DOHH2 (cell line): ENCODE measurements around the gene BNC2.

Source experiments
- H3F3A ChIP-seq: fragments of 200-600 bp; sonication (generic), shearing (Covaris generic); 2 replicates; pipeline ENCODE4 v1.6.0; 2016; ENCODE audit warnings: antibody characterized with exemption, mild to moderate bottlenecking; ENCODE audit not compliant: control insufficient read depth, insufficient read depth
- H3K27ac ChIP-seq: fragments of 200-600 bp; sonication (generic); 2 replicates; pipeline ENCODE4 v1.5.1; 2014; ENCODE audit warnings: low read depth, mild to moderate bottlenecking, low read length, moderate library complexity
- H3K27me3 ChIP-seq: fragments of 200-600 bp; sonication (generic); 2 replicates; pipeline ENCODE4 v1.6.1; 2014; ENCODE audit warnings: mild to moderate bottlenecking, low read length, mixed read lengths; ENCODE audit not compliant: control insufficient read depth
- H3K36me3 ChIP-seq: fragments of 200-600 bp; sonication (generic); 2 replicates; pipeline ENCODE4 v1.6.1; 2014; ENCODE audit warnings: mild to moderate bottlenecking, low read length, moderate library complexity, mixed read lengths; ENCODE audit not compliant: control insufficient read depth
- H3K4me1 ChIP-seq: fragments of 200-600 bp; sonication (generic); 2 replicates; pipeline ENCODE4 v1.6.1; 2014; ENCODE audit warnings: mild to moderate bottlenecking, low read length, mixed read lengths; ENCODE audit not compliant: control insufficient read depth
- H3K4me2 ChIP-seq: fragments of 200-600 bp; sonication (generic); 2 replicates; pipeline ENCODE4 v1.6.0; 2014; ENCODE audit warnings: mild to moderate bottlenecking, low read length, moderate library complexity
- H3K4me3 ChIP-seq: fragments of 200-600 bp; sonication (generic); 2 replicates; pipeline ENCODE4 v1.5.1; 2014; ENCODE audit warnings: mild to moderate bottlenecking, low read length, mixed read lengths
- H3K79me2 ChIP-seq: fragments of 200-600 bp; sonication (generic); 2 replicates; pipeline ENCODE4 v1.6.1; 2014; ENCODE audit warnings: mild to moderate bottlenecking, low read length, mixed read lengths; ENCODE audit not compliant: control insufficient read depth
- H3K9me2 ChIP-seq: fragments of 200-600 bp; sonication (generic); replicated peaks from 2 replicates; pipeline ENCODE4 v1.6.1; 2014; ENCODE audit warnings: mild to moderate bottlenecking, low read length, mixed read lengths; ENCODE audit not compliant: control insufficient read depth
- H3K9me3 ChIP-seq: fragments of 200-600 bp; sonication (generic); 2 replicates; pipeline ENCODE4 v1.6.1; 2014; ENCODE audit warnings: antibody characterized with exemption, low read length, mixed read lengths; ENCODE audit not compliant: control insufficient read depth, insufficient read depth
- H4K20me1 ChIP-seq: fragments of 200-600 bp; sonication (generic); 2 replicates; pipeline ENCODE4 v1.6.0; 2014; ENCODE audit warnings: low read depth, mild to moderate bottlenecking, antibody characterized with exemption, low read length, moderate library complexity; ENCODE audit not compliant: control insufficient read depth, insufficient read depth
- CTCF ChIP-seq: fragments of 200-600 bp; sonication (generic); IDR thresholded peaks from one replicate; pipeline ENCODE4 v1.5.1; 2014; ENCODE audit warnings: antibody characterized with exemption, mild to moderate bottlenecking, low read depth, low read length; ENCODE audit not compliant: poor library complexity, severe bottlenecking
- EZH2phosphoT487 ChIP-seq: fragments of 200-600 bp; sonication (generic); IDR thresholded peaks from 2 replicates; pipeline ENCODE4 v1.6.1; 2017; ENCODE audit warnings: borderline replicate concordance, mild to moderate bottlenecking, antibody characterized with exemption, low read length, moderate library complexity, mixed read lengths

BNC2 gene

GRCh38 chr9:16870596-16871335 lies at the start of gene BNC2:
TSS of gene BNC2 (minus strand) at chr9:16870670. CDS start at chr9:16870648, 22 bp downstream.
- Histone ChIP-seq H3K9me2 (no peaks in the 10 kb centered on the region), H3K27me3 (no peaks in the 10 kb centered on the region), H3F3A (no peaks in the 10 kb centered on the region), H3K4me3 (no peak within 1 kb of the TSS), H3K27ac (no peak within 1 kb of the TSS), H4K20me1 (no peaks in the 10 kb centered on the region), H3K4me2 (no peak within 1 kb of the TSS), H3K36me3 (no peaks in the 10 kb centered on the region), H3K4me1 (no peaks in the 10 kb centered on the region), H3K79me2 (no peaks in the 10 kb centered on the region), H3K9me3 (peaks cover 5% of the 10 kb centered on the region; the same call in 1 of the 2 replicates)
- no peak for TF ChIP-seq EZH2phosphoT487
- TF ChIP-seq CTCF = no peak

GRCh38 chr9:16918920-16919319 lies 48.5 kb upstream of the BNC2 start:
- no peaks in the 10 kb centered on the region for H3K9me2 ChIP-seq
- no peaks in the 10 kb centered on the region for H3K36me3 ChIP-seq
- H3K4me2 ChIP-seq = no peak overlapping the region
- no peaks in the 10 kb centered on the region for H3K79me2 ChIP-seq
- no peaks in the 10 kb centered on the region for H3K4me1 ChIP-seq
- peaks cover 3% of the 10 kb centered on the region; the same call in 1 of the 2 replicates for H3K9me3 ChIP-seq
- no peaks in the 10 kb centered on the region for H3F3A ChIP-seq
- no peak overlapping the region for H3K27ac ChIP-seq
- H3K27me3 ChIP-seq = no peaks in the 10 kb centered on the region
- H4K20me1 ChIP-seq = no peaks in the 10 kb centered on the region
- TF ChIP-seq EZH2phosphoT487 (no peak), CTCF (no peak)
- no peak overlapping the region for H3K4me3 ChIP-seq

- no peaks in the 10 kb centered on the region for H3K27me3 ChIP-seq
- no peaks in the 10 kb centered on the region for H3K36me3 ChIP-seq
- TF ChIP-seq CTCF = no peak
- TF ChIP-seq EZH2phosphoT487 = no peak
- H3K79me2 ChIP-seq = no peaks in the 10 kb centered on the region
- no peak overlapping the region for H3K4me2 ChIP-seq
- no peaks in the 10 kb centered on the region for H4K20me1 ChIP-seq
- H3K4me3 ChIP-seq = no peak overlapping the region
- no peaks in the 10 kb centered on the region for H3F3A ChIP-seq
- H3K4me1 ChIP-seq = no peaks in the 10 kb centered on the region
- no peak overlapping the region for H3K27ac ChIP-seq
- peaks cover 3% of the 10 kb centered on the region; the same call in 1 of the 2 replicates for H3K9me3 ChIP-seq
- no peaks in the 10 kb centered on the region for H3K9me2 ChIP-seq
Observed at GRCh38 chr9:16915126-16915831, 44.8 kb upstream of the BNC2 start.
